ENCODE measurements around the gene ERCC1.

The ERCC1 gene

GRCh38 chr19:45385392-45386221 lies 38.1 kb downstream of the ERCC1 start:
- no peaks in the 10 kb centered on the region for H3K36me3 ChIP-seq (ENCODE audit: low read length)
- no peak for TF ChIP-seq EZH2phosphoT487 (conservative IDR thresholded peaks at IDR 0.05; ENCODE audit: low read length)
- TF ChIP-seq CTCF (IDR thresholded peaks at IDR 0.05; ENCODE audit: insufficient read depth, low read length, poor library complexity, severe bottlenecking), result no peak
- no peak overlapping the region for H3K27ac ChIP-seq (ENCODE audit: low read depth, low read length)
- H3K9me2 ChIP-seq (replicated peaks; ENCODE audit: insufficient read depth, low read length), result no peaks in the 10 kb centered on the region
- H3F3A ChIP-seq (ENCODE audit: insufficient read depth), result no peaks in the 10 kb centered on the region
- no peak overlapping the region for H3K9ac ChIP-seq (ENCODE audit: low read length)
- no peak overlapping the region for H3K4me2 ChIP-seq (ENCODE audit: low read depth, low read length, poor library complexity, severe bottlenecking)
- no peak overlapping the region for H2AFZ ChIP-seq (ENCODE audit: low read depth, low read length, severe bottlenecking)
- no peak overlapping the region for H3K4me3 ChIP-seq (ENCODE audit: insufficient read depth, low read length, poor library complexity, severe bottlenecking)
- no peaks in the 10 kb centered on the region for H3K9me3 ChIP-seq (ENCODE audit: insufficient read depth, low read length)
- no peaks in the 10 kb centered on the region for H3K27me3 ChIP-seq (ENCODE audit: low read length)
- H4K20me1 ChIP-seq (ENCODE audit: low read depth, low read length), result no peaks in the 10 kb centered on the region
- no peaks in the 10 kb centered on the region for H3K79me2 ChIP-seq (ENCODE audit: insufficient read depth, low read length)

GRCh38 chr19:45382426-45382825 lies 41.3 kb downstream of the ERCC1 start:
- Histone ChIP-seq H3K27ac (ENCODE audit: low read depth, low read length) (no peak overlapping the region), H3K9me3 (ENCODE audit: insufficient read depth, low read length) (no peaks in the 10 kb centered on the region), H3K4me2 (ENCODE audit: low read depth, low read length, poor library complexity, severe bottlenecking) (no peak overlapping the region), H4K20me1 (ENCODE audit: low read depth, low read length) (no peaks in the 10 kb centered on the region), H3K36me3 (ENCODE audit: low read length) (no peaks in the 10 kb centered on the region), H3K9ac (ENCODE audit: low read length) (no peak overlapping the region), H3K4me3 (ENCODE audit: insufficient read depth, low read length, poor library complexity, severe bottlenecking) (no peak overlapping the region), H3K9me2 (replicated peaks; ENCODE audit: insufficient read depth, low read length) (no peaks in the 10 kb centered on the region), H3F3A (ENCODE audit: insufficient read depth) (no peaks in the 10 kb centered on the region), H3K79me2 (ENCODE audit: insufficient read depth, low read length) (no peaks in the 10 kb centered on the region), H2AFZ (ENCODE audit: low read depth, low read length, severe bottlenecking) (no peak overlapping the region), H3K27me3 (ENCODE audit: low read length) (no peaks in the 10 kb centered on the region)
- no peak for TF ChIP-seq CTCF (IDR thresholded peaks at IDR 0.05; ENCODE audit: insufficient read depth, low read length, poor library complexity, severe bottlenecking)
- no peak for TF ChIP-seq EZH2phosphoT487 (conservative IDR thresholded peaks at IDR 0.05; ENCODE audit: low read length)

DNA sequence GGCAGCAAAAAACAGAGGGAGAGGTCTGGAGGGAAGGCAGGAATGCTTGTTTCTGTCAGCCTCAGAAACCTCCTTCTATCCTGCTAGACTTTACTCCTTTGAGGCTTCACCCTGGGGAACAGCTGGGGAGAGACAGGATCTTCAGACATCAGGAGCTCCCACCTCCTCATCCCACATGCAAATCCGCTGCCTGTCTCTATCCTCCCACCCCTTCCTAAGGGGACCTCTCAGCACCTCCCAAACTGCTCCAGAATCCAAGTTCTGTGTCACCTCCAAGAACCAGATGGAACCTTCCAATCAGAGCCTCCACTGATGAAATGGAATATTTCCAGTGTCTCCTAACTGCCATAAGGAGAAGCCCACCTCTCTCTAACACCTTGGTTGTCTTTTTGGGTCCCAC lies 43.6 kb downstream of the ERCC1 start:
- Histone ChIP-seq H3K27ac (ENCODE audit: low read depth, low read length) (no peak overlapping the region), H3F3A (ENCODE audit: insufficient read depth) (no peaks in the 10 kb centered on the region), H3K9me3 (ENCODE audit: insufficient read depth, low read length) (no peaks in the 10 kb centered on the region), H3K4me3 (ENCODE audit: insufficient read depth, low read length, poor library complexity, severe bottlenecking) (no peak overlapping the region), H3K79me2 (ENCODE audit: insufficient read depth, low read length) (no peaks in the 10 kb centered on the region), H4K20me1 (ENCODE audit: low read depth, low read length) (no peaks in the 10 kb centered on the region), H3K36me3 (ENCODE audit: low read length) (no peaks in the 10 kb centered on the region), H3K4me2 (ENCODE audit: low read depth, low read length, poor library complexity, severe bottlenecking) (no peak overlapping the region), H3K9ac (ENCODE audit: low read length) (no peak overlapping the region), H3K9me2 (replicated peaks; ENCODE audit: insufficient read depth, low read length) (no peaks in the 10 kb centered on the region), H2AFZ (ENCODE audit: low read depth, low read length, severe bottlenecking) (no peak overlapping the region), H3K27me3 (ENCODE audit: low read length) (no peaks in the 10 kb centered on the region)
- TF ChIP-seq EZH2phosphoT487 (conservative IDR thresholded peaks at IDR 0.05; ENCODE audit: low read length) (no peak), CTCF (IDR thresholded peaks at IDR 0.05; ENCODE audit: insufficient read depth, low read length, poor library complexity, severe bottlenecking) (no peak)
